ENCODE data around the gene PPP1R13L. TPM values are rescaled to one million over a fixed set of nuclear protein-coding genes. Genes with fewer than 3 reads are reported as not detected.

Gene PPP1R13L
- total RNA-seq, 3 donors from 2014 or later = 3.4 to 45.1 (median 34.7) TPM

- intact Hi-C loops (cut with DNase I; ENCODE audit: low total_unique reads) = no loop called here
- H3K27me3 ChIP-seq = no peaks in the 10 kb centered on the region
- TF ChIP-seq POLR2A (IDR thresholded peaks at IDR 0.05) (no peak), POLR2AphosphoS5 (IDR thresholded peaks at IDR 0.05) (no peak), CTCF (IDR thresholded peaks at IDR 0.05) (no peak)
- H3K4me3 ChIP-seq = no peak overlapping the region
- DNase-seq (ENCODE audit: low spot score in 2 of 2) = no peak
- no peaks in the 10 kb centered on the region for H3K36me3 ChIP-seq
- no peak overlapping the region for H3K27ac ChIP-seq
- no peaks in the 10 kb centered on the region for H3K4me1 ChIP-seq
- H3K9me3 ChIP-seq = no peaks in the 10 kb centered on the region
Measured at GRCh38 chr19:45347570-45348366, 57.1 kb downstream of the PPP1R13L start.

- no peak overlapping the region for H3K4me3 ChIP-seq
- no peaks in the 10 kb centered on the region for H3K9me3 ChIP-seq
- DNase-seq (ENCODE audit: low spot score in 2 of 2) = no peak
- H3K36me3 ChIP-seq = no peaks in the 10 kb centered on the region
- no peaks in the 10 kb centered on the region for H3K4me1 ChIP-seq
- intact Hi-C loops (cut with DNase I; ENCODE audit: low total_unique reads) = no loop called here
- H3K27me3 ChIP-seq = no peaks in the 10 kb centered on the region
- no peak for TF ChIP-seq POLR2A (IDR thresholded peaks at IDR 0.05)
- no peak for TF ChIP-seq CTCF (IDR thresholded peaks at IDR 0.05)
- H3K27ac ChIP-seq = no peak overlapping the region
Measured at GRCh38 chr19:45346449-45346848, 58.4 kb downstream of the PPP1R13L start.

GRCh38 chr19:45345506-45345860 lies 59.4 kb downstream of the PPP1R13L start:
- intact Hi-C loops (cut with DNase I; ENCODE audit: low total_unique reads) = no loop called here
- Histone ChIP-seq H3K4me3 (no peak overlapping the region), H3K4me1 (no peaks in the 10 kb centered on the region), H3K27ac (no peak overlapping the region), H3K36me3 (no peaks in the 10 kb centered on the region), H3K27me3 (peaks cover 0 to 7% of the 10 kb centered on the region in 2 donors), H3K9me3 (no peaks in the 10 kb centered on the region)
- no peak for TF ChIP-seq POLR2A (IDR thresholded peaks at IDR 0.05)
- no peak for TF ChIP-seq CTCF (IDR thresholded peaks at IDR 0.05)
- no peak for TF ChIP-seq POLR2AphosphoS5 (IDR thresholded peaks at IDR 0.05)
- DNase-seq (ENCODE audit: low spot score in 2 of 2) = no peak

- no peak for DNase-seq (ENCODE audit: low spot score in 2 of 2)
- TF ChIP-seq POLR2AphosphoS5 (IDR thresholded peaks at IDR 0.05) (no peak), POLR2A (IDR thresholded peaks at IDR 0.05) (no peak), CTCF (IDR thresholded peaks at IDR 0.05) (no peak)
- Histone ChIP-seq H3K27ac (no peak overlapping the region), H3K36me3 (no peaks in the 10 kb centered on the region), H3K27me3 (peaks cover 0 to 11% of the 10 kb centered on the region in 2 donors), H3K4me3 (no peak overlapping the region), H3K4me1 (no peaks in the 10 kb centered on the region), H3K9me3 (no peaks in the 10 kb centered on the region)
- intact Hi-C loops (cut with DNase I; ENCODE audit: low total_unique reads) = no loop called here
Measured at GRCh38 chr19:45344621-45345505, 60.0 kb downstream of the PPP1R13L start.

- H3K4me3 ChIP-seq = no peak overlapping the region
- TF ChIP-seq POLR2A (IDR thresholded peaks at IDR 0.05) (no peak), POLR2AphosphoS5 (IDR thresholded peaks at IDR 0.05) (no peak), CTCF (IDR thresholded peaks at IDR 0.05) (no peak)
- H3K4me1 ChIP-seq = no peaks in the 10 kb centered on the region
- no peaks in the 10 kb centered on the region for H3K9me3 ChIP-seq
- intact Hi-C loops (cut with DNase I; ENCODE audit: low total_unique reads) = no loop called here
- H3K27ac ChIP-seq = no peak overlapping the region
- H3K27me3 ChIP-seq = peaks cover 0 to 11% of the 10 kb centered on the region in 2 donors
- DNase-seq (ENCODE audit: low spot score in 2 of 2) = no peak
- no peaks in the 10 kb centered on the region for H3K36me3 ChIP-seq
Measured at GRCh38 chr19:45342911-45343310, 62.0 kb downstream of the PPP1R13L start.
